ENCODE data around the gene RIN3. TPM values are rescaled to one million over a fixed set of nuclear protein-coding genes. Genes with fewer than 3 reads are reported as not detected.
A peak's percentile ranks its signal among the peaks of the same experiment; 100 is the strongest.

Gene RIN3
- total RNA-seq, 4 donors from 2014 or later, result 13.5 to 22.2 (median 16.2) TPM

- H3K9me3 ChIP-seq, result peaks cover 0 to 6% (median 0%) of the 10 kb centered on the region in 3 donors
- H3K27ac ChIP-seq, result peak overlapping the region; percentile 88 to 91 (median 90)
- H3K4me1 ChIP-seq, result peaks cover 9 to 62% (median 14%) of the 10 kb centered on the region in 3 donors
- whole genome bisulfite sequencing, 2 donors (ENCODE audit: low coverage in 1 of 2), result 64 to 72% methylated on average over 5 to 7 of the region's 9 CpGs
- no peak for ATAC-seq
- no peak overlapping the region for H3K4me3 ChIP-seq
- H3K36me3 ChIP-seq, result no peaks in the 10 kb centered on the region
- no peak for TF ChIP-seq CTCF (IDR thresholded peaks at IDR 0.05)
- no peak for TF ChIP-seq POLR2AphosphoS5 (IDR thresholded peaks at IDR 0.05)
- TF ChIP-seq POLR2A (IDR thresholded peaks at IDR 0.05), result no peak
- TF ChIP-seq EP300 (IDR thresholded peaks at IDR 0.05), result no peak
- H3K27me3 ChIP-seq, result no peaks in the 10 kb centered on the region
Measured at GRCh38 chr14:92601131-92601710, 87.6 kb downstream of the RIN3 start.

GRCh38 chr14:92601757-92602417 lies 88.3 kb downstream of the RIN3 start:
- ATAC-seq, result peak; percentile 72
- Histone ChIP-seq H3K27ac (peak overlapping the region; percentile 88 to 91 (median 90)), H3K4me1 (peaks cover 9 to 62% (median 14%) of the 10 kb centered on the region in 3 donors), H3K4me3 (no peak overlapping the region), H3K9me3 (peaks cover 0 to 6% (median 0%) of the 10 kb centered on the region in 3 donors), H3K27me3 (no peaks in the 10 kb centered on the region), H3K36me3 (no peaks in the 10 kb centered on the region)
- TF ChIP-seq POLR2A (IDR thresholded peaks at IDR 0.05), result no peak
- peak; percentile 90 for TF ChIP-seq POLR2AphosphoS5 (IDR thresholded peaks at IDR 0.05)
- WGBS, 2 donors (ENCODE audit: low coverage in 1 of 2), result 30 to 58% methylated on average over 3 to 6 of the region's 10 CpGs

DNA sequence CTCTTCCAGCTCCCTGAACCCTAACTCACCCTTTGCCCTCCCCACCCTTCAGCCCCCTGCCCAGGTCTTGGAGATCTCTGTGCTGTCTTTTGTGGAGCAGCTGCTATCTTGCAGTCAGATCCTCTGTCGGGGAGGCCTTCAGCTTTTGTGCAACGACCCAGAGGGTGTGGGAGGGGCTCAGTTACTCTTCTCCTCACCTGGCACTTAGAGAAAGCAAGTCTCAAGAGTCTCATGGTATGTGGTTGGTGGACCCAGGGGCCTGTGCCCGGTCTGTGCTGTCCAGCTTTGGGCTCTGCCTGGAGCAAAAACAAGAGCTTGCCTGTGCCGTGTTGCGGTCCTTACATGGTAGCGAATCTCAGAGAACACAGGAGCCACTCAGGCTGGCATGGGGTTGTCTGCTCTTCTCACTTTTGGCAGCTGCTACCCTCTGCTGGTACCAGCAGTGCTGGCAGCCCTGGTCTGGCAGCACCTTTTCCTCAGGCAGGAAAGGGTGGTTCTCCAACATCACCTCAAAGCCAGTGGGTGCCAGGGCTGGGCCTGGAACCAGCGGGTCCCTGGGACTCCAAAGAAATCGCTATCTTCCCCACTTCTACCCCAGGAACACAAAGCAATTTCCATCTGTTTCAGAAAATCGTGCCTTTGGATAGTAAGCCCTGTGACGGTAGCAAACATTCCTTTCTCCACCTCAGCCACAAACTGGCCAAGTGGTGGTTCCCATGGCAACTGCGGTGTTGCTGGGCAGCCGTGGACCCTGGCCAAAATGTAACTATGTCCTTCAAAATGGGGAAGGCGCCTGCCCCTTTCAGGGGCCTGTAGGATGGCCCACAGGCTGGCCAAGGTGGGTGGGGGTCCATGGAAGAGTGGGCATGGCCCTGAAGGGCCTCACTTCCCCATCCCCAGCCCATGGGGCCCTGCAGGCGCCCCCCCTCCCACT lies 90.0 kb downstream of the RIN3 start:
- Histone ChIP-seq H3K9me3 (peaks cover 0 to 4% (median 0%) of the 10 kb centered on the region in 3 donors), H3K4me1 (peaks cover 9 to 66% (median 14%) of the 10 kb centered on the region in 3 donors), H3K36me3 (no peaks in the 10 kb centered on the region), H3K4me3 (no peak overlapping the region), H3K27ac (peak overlapping the region; percentile 88 to 91 (median 90)), H3K27me3 (no peaks in the 10 kb centered on the region)
- WGBS, 2 donors (ENCODE audit: low coverage in 1 of 2), result 8 to 22% methylated on average over 2 to 3 of the region's 14 CpGs
- ATAC-seq, result peak; percentile 76
- peak in 3 of 4 experiments; percentile 23 to 53 (median 48) for TF ChIP-seq CTCF (IDR thresholded peaks at IDR 0.05)
- no peak for TF ChIP-seq EP300 (IDR thresholded peaks at IDR 0.05)

- H3K27me3 ChIP-seq, result no peaks in the 10 kb centered on the region
- peaks cover 0 to 4% (median 0%) of the 10 kb centered on the region in 3 donors for H3K9me3 ChIP-seq
- ATAC-seq, result no peak
- no peak overlapping the region for H3K4me3 ChIP-seq
- peaks cover 9 to 53% (median 13%) of the 10 kb centered on the region in 3 donors for H3K4me1 ChIP-seq
- TF ChIP-seq POLR2A (IDR thresholded peaks at IDR 0.05), result no peak
- no peak for TF ChIP-seq CTCF (IDR thresholded peaks at IDR 0.05)
- no peak for TF ChIP-seq POLR2AphosphoS5 (IDR thresholded peaks at IDR 0.05)
- no peak for TF ChIP-seq EP300 (IDR thresholded peaks at IDR 0.05)
- WGBS, 2 donors (ENCODE audit: low coverage in 1 of 2), result 54 to 73% methylated on average over 5 of the region's 5 CpGs
- H3K36me3 ChIP-seq, result no peaks in the 10 kb centered on the region
- H3K27ac ChIP-seq, result peak overlapping the region in 3 of 4 donors; percentile 20 to 90 (median 46)
Measured at GRCh38 chr14:92605274-92605940, 91.8 kb downstream of the RIN3 start.

All from gastroesophageal sphincter (tissue), 4 donors.